IPS-NIHi11 (cell line): ENCODE measurements around the gene MRPL12.
"Not testable (repeated sequence)": the region's sequence is repeated elsewhere in the genome, so short reads cannot be mapped to it uniquely, and the experiment has no call there.

Experiments
- DNase-seq: peaks from one replicate; pipeline ENCODE4 v3.0.0; 2012; ENCODE audit warnings: mixed read lengths, low spot score

Gene MRPL12

DNA sequence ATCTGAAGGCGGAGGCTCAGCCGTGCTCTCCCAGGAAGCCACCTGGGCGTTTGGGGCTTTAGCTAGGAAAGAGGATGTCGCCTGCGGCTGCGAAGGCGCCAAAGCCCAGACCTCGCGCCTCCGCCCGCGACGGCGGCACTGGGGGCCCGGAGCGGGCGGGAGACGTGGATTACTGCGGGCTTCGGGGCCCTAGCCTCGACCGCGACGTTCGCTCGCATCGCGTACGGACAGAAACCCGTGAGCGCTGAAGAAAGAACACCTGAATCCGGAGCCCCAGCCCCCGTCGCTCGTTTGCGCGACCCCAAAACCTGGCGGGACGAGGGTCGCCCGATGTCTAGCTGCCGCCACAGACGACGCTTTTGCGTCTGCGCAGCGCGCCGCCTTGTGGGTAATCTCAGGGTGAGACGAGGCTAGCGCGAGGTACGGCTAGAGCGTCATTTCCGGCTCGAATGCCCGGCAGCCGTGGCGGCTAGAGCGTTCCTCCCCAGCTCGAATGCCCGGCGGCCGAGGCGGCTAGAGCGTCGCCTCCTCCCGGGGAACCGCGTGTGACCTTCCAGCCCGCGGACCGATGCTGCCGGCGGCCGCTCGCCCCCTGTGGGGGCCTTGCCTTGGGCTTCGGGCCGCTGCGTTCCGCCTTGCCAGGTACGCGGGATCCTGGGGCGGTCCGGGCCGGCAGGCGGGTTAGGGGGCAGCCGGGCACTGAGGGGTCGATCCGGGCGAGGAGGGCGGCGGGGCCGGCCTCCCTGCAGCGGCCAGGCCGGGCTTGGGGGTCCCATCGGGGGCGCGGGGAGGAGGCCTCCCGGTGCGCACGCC lies at the start of gene MRPL12:
TSS of gene MRPL12 (plus strand) at position 434 of the 813 bp plus-strand sequence. CDS start at position 569, 135 bp downstream.
- peak; percentile 98 for DNase-seq

GRCh38 chr17:81655378-81656117 lies 47.6 kb upstream of the MRPL12 start:
- peak; percentile 17 for DNase-seq

GRCh38 chr17:81656118-81656743 lies 46.9 kb upstream of the MRPL12 start, which contains the start of gene PDE6G:
Gene PDE6G, minus strand, starts transcription at chr17:81656542. Its CDS starts 3,237 bp downstream, at chr17:81653305.
- DNase-seq = no peak

DNA sequence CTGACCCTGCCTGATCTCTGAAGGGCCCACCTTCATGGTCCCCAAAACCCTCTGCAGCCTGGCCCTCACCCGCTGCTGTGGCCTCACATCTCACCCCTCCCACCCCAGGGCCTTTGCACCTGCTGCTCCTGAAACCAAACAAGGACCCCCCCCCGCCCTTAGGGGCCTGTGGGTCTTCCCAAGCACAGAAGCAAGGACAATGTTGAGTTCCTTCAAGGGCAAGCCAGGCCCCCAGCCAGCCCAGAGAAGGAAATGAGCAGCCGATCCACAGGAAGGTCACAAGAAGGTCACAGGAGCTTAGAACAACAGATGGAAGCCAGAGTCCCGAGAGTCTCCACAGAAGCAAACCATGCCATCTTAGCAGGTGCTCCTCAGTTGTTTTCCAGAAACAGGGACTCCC lies 46.3 kb upstream of the MRPL12 start:
- DNase-seq = no peak

DNA sequence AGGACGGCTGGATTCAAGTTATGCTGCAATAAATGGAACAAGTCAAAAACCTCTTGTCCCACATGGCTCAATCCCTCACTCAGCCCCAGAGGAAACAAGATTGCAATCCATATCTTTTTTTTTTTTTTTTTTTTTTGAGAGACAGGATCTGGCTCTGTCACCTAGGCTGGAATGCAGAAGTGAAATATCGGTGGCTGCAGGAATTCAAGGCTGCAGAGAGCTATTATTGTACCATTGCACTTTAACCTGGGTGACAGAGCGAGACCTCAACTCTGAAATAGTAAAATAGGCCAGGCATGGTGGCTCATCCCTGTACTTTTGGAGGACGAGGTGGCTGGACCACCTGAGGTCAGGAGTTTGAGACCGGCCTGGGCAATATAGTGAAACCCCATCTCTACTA lies 44.1 kb upstream of the MRPL12 start:
- no peak for DNase-seq

- no peak for DNase-seq
Observed at GRCh38 chr17:81660441-81660840, 42.7 kb upstream of the MRPL12 start.

- DNase-seq = no peak
Observed at GRCh38 chr17:81662002-81662401, 41.2 kb upstream of the MRPL12 start.

GRCh38 chr17:81664051-81664470 lies 39.1 kb upstream of the MRPL12 start:
- DNase-seq = no peak

- DNase-seq = no peak
Observed at GRCh38 chr17:81665205-81666091, 37.7 kb upstream of the MRPL12 start.

GRCh38 chr17:81666092-81666341 lies 37.1 kb upstream of the MRPL12 start:
- DNase-seq = no peak

- peak; percentile 98 for DNase-seq
Observed at GRCh38 chr17:81666342-81667191, 36.6 kb upstream of the MRPL12 start, which contains the start of the genes CCDC137 and OXLD1. Gene CCDC137, plus strand, starts transcription at chr17:81666737. Its CDS starts 30 bp downstream, at chr17:81666767. Gene OXLD1, minus strand, starts transcription at chr17:81666605. Its CDS starts 28 bp downstream, at chr17:81666577.

- no peak for DNase-seq
Observed at GRCh38 chr17:81667754-81668153, 35.4 kb upstream of the MRPL12 start.

- no peak for DNase-seq
Observed at GRCh38 chr17:81672504-81672903, 30.7 kb upstream of the MRPL12 start.

- DNase-seq = no peak
Observed at GRCh38 chr17:81672954-81673353, 30.2 kb upstream of the MRPL12 start.

DNA sequence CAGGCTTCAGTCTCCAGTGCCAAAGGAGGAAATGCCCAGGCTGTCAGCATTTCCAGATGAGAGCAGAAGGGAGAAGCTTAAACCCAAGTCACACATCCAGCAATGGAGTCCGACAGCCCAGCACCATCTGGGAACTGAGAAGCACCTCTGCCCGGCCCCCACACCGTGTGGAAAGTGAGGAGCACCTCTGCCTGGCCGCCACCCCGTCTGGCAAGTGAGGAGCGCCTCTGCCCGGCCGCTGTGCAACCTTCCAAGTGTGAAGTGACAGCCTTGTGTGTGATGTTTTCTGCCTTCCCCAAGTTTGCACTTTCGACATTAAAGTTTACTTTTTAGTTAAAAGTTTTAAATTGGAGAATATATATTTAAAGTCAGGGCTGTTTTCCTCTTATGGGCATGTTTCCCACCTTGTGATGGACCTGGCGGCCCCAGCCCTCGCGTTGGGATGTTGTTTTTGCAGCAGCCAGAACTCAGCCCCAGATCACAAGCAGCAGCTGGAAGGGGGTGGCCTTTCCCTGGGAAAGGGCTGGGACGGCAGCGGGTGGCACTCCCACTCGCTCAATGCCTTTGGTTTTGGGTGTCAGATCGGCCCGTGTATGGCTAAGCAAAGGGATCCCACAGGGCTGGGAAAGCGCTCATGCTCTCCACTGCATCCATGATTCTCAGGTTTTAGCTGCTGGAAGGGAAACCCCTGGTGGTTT lies 29.5 kb upstream of the MRPL12 start:
- DNase-seq = no peak

DNA sequence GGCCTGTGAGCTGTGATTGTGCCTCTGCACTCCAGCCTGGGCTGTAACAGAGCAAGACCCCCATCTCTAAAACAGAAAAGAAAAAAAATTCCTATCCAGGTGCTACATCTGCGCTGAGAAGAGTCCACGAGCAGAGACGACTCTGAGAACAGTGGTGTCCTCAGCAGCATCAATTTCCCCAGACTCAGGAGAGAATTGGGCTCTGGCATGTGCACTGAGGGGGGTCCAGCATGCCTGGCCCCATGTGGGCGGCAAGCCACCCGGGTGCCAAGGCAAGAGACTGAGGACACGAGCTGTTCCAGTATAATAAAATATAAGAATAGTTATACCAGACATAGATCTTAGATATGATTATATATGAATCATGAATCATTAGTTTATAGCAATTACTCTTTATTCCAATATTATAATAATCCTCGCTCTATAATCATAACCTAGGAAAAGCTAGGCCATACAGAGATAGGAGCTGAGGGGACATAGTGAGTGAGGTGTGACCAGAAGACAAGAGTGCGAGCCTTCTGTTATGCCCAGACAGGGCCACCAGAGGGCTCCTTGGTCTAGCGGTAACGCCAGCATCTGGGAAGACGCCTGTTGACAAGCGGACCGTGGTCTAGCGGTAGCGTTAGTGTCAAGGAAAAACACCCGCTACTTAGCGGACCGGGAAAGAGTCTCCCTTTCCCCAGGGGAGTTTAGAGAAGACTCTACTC lies 27.5 kb upstream of the MRPL12 start:
- not testable (repeated sequence) for DNase-seq

GRCh38 chr17:81676906-81677305 lies 26.3 kb upstream of the MRPL12 start:
- DNase-seq = no peak

GRCh38 chr17:81680150-81680549 lies 23.0 kb upstream of the MRPL12 start:
- DNase-seq = no peak

GRCh38 chr17:81681672-81682071 lies 21.5 kb upstream of the MRPL12 start:
- no peak for DNase-seq
